Measurements from ENCODE around the gene NECAB3.

Gene NECAB3

DNA sequence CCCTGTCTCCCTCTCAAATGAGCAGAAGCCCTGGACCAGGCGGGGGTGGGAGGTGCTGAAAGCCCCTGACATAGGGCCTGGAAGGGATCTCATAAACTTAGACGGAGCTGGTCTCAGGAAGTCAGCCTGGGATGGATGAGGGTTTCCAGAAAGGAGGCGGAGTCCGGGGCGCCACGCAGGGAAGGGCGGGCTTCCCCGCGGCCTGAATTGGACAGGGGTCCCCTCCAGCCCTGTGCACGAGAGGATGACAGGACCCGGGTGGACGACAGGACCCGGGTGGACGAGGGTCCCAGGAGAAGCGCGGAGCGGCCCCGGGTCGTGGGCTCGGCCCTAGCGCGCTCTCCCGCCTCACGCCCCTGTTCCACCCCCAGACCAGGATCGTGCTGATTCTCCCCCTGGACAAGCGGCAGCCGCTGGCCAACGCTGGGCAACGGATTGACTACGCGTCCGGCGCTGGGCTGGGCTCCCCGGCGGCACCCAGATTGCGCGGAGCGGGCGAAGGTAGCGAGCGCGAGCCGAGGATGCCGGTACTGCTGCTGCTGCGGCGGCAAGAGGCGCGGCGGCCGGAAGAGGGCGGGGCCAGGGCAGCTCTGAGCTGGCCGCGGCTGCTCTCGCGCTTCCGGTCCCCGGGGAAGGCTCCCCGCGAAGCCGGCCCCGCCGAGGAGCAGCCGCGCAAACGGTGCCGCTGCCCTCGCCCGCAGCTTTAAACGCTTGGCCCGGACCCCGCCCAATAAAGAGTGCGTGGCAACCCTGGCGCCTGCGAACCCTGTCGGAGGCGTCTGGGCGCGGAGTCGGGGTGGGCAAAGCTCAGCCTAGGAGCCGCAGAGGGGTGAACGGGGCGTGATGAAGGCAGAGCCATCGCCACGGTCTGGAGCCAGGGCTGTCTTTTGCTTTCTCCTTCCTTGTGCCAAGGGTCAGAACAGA, 10.8 kb downstream of the NECAB3 start:
- peak in 13 of 14 donors; percentile 34 to 85 (median 56) for DNase-seq

DNA sequence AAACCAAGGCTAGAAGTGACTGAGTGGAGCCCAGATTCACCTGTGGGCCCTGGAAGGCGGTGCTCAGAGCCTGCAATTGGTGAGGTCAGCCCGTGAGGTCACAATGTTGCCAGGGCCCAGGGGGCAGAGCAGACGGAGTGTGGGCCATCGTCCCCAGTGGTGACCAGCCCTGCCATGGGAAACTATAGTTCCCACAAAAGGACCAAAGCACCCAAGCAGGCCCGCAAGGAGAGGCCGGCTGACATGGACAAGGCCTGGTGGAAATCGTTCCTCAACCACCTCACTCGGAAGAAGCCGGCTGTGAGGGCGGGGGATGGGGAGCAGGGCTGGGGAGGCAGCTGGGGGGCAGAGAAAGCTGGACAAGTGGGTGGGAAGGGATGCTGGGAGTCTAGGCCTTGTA, 12.1 kb downstream of the NECAB3 start, which contains the start of gene C20orf144:
Gene C20orf144 (plus strand): TSS at position 156 of the 400 bp plus-strand sequence. CDS start 19 bp downstream, at position 175.
- no peak for DNase-seq

DNA sequence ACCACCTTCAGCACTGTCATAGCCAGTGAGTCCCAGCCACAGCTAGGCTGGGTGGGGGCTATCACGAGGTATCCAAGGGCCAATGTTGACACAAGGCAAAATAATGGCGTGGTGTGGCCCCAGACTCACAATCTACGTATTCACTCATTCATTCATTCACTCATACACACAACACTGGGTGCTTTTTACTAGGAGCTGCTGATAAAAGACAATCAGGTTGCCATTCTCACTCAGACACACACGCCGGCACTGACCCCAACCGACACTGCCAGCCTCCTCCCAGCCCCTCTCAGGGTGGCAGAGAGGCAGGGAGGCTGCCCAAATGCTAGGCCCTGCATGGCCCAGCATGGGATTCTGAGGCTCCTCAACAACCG, 13.6 kb downstream of the NECAB3 start:
- no peak for DNase-seq

DNA sequence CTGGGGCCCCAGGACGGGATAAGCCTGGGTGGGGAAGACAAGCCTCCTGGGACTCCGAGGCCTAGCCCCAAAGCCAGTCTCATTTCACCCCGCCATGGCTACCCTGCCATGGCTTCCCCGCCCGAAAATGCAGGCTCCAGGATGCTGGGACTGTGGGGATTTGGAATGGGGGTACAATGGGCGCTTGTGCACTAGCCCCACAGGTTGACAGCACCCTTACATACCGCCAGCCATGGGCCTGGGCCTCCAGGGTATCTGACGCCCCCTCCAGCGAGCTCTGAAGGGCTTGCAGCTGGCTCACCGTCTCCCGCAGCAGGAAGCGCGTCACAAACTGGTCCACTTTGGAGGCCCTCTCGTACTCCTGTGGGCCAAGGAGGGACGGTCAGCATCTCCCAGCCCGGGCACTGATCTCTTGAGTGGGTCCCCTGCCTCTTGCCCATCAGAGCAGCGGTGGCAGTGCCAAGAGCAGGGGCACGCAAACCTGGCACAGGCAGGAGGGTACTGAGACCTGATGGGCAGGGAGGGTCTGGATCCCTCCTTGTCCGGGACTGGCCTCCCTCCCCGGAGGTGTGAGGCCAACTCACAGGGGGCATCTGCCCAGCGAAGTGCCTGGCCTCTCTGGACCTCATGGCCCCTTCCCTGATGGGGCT, 14.1 kb downstream of the NECAB3 start:
- DNase-seq = no peak

DNA sequence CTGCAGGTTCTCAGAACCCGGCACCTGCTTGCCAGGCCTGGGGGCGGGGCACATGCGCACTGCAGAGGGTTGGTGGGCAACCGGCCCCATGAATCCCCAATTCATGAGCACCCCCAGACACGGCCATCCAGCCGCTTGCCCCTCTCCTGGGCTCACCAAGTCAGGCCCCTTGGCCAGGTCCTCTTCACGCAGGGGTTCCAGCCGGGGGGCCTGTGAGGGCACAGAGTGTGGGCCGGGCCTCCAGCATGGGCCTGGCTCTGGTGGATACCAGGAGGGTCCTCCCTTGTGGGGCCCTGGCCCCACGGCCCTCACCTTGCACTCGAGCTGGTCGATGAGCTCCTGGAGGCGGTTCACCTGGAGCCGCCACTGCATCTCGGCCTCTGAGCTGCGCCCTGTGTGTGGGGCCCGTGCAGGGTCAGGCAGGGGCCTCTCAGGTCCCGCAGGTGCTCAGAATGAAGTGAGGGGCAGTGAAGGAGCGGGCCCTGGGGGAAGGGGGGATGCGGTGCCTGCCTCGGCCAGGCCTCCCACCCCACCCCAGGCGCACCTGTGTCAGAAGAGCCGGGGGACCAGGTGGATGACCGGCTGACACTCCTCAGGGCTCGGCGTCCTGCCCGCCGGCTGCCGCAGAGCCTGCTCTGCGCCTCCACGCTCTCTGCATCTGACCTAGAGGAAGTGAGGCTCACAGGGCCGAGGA, 14.7 kb downstream of the NECAB3 start:
- no peak for DNase-seq

DNA sequence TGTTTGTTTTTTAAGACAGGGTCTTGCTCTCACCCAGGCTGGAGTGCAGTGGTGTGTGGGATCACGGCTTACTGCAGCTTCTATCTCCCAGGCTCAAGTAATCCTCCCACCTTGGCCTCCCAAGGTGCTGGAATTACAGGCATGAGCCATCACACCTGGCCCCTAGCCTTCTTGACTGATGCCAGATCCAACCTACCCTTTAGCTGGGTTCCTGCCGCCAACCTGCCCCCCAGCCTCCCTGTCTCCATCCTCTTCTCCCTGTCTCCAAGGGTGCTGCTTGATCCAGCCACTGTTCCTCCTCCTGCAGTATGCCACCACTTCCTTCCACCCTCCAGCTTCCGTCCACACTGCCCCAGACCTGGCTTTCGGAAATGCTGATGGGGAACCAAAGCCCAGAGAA, 15.3 kb downstream of the NECAB3 start:
- no peak for DNase-seq

GRCh38 chr20:33658510-33658909, 15.7 kb downstream of the NECAB3 start:
- no peak for DNase-seq

DNA sequence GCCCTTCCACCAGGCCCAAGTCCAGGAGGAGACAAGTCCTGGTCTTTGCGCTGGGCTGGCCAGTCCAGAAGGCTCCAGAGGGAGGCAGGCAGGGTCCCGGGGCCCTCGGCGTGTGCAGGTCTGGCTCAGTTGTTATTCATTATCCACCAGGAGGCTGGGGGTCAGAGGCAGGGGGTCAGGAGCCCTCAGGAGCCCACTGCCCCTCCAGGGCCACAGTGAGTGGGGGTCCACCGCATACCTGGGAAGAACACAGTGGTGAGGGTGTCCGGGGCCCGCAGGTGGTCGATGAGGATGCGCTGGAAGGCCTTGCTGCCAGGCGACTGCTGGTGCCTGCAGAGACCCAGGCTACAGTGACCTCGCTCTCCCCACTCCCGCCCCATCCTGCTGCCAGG, 16.5 kb downstream of the NECAB3 start:
- DNase-seq = no peak

- no peak for DNase-seq
These were observed 17.2 kb downstream of the NECAB3 start for GRCh38 chr20:33656783-33657703.

DNA sequence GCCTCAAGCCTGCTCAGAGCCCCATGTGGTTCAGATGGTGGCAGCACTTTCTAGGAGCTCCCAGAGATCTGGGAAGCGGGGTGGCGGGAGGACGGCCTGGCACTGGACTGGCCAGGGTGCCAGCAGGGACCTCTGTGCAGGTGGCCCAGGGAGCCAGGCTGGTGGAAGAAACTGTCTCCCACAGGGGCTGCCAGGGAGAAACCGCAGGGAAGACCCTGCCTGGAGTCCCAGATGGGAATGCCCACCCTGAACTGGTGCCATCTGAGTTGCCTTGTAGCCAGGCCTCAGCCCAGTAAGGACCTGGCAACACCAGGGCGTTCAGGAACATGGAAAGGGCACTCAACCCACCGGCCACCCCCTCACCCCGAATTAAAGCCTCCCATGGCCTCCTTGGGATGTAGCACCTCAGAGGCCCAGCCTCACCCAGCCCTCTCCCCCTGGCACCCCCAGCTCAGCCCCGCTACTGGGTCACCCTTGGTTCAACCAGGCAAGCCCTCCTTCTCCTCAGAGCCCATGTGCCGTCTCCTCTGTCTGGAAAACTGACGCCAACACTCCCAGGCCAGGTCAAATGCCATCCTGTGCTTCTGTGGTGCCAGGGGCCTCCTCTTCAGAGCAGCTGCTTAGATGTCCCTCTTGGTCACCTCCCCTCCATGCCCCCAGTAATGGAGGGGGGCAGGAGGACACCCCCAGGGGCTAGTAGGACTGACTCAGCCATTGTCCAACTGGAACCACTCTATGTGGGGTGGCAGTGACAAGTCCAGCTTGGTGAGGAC, 18.0 kb downstream of the NECAB3 start:
- DNase-seq = no peak

- DNase-seq = no peak
These were observed 19.1 kb downstream of the NECAB3 start for GRCh38 chr20:33655164-33655563.

DNA sequence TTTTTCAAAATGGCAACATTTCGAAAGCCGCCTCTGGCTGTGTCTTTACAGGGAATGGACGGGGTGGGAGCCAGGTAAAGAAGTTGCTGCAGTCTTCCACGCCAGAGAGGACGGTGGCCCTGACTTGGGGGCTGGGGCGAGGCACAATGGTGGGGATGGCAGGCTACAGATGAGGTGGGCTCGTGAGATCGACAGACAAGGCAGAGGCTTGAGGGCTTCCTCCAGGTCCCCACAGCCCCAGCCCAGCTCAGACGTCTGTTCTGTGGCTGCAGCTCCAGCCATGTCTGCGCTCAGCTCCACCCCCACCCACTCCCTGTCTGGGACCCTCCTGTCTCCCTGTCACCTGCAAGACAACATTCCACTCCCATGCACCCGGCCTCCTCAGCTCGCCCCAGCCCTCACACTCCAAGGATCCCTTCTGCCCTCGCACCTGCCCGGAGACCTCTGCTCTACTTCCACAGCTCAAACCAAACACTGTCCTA, 19.5 kb downstream of the NECAB3 start:
- DNase-seq = no peak

DNA sequence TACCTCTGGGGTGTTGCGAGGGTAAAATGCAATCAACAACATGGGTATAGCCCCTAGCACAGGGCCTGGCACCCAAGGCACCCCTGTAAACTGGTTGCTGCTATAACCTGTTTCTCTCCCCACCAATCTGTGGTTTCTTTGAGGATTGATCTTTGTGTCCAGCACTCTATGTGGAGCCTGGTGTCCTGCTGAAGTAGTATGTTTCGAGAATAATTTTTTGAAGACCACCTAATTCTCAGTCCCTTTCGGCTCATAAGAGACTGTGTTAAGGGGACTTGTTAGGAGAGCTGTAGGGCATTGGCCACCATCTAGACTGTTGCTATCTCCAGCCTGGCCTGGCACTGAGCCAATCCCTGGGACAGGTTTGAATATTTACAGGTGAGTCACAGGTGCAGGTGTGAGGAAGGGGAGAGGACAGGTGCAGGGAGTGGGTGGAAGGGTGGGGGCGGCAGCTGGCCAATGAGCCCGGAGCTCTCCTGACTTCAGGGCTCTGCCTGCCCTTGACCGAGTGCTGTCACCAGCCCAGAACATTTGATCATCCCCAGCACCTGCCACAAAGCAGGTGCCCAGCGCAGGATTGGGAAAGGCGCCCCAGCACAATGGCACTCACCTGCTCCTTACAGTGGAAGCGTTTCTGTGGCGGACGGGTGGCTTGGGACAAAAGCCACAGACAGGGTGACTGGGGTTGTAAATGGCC, 20.2 kb downstream of the NECAB3 start:
- DNase-seq = peak in 1 of 14 donors; percentile 19

DNA sequence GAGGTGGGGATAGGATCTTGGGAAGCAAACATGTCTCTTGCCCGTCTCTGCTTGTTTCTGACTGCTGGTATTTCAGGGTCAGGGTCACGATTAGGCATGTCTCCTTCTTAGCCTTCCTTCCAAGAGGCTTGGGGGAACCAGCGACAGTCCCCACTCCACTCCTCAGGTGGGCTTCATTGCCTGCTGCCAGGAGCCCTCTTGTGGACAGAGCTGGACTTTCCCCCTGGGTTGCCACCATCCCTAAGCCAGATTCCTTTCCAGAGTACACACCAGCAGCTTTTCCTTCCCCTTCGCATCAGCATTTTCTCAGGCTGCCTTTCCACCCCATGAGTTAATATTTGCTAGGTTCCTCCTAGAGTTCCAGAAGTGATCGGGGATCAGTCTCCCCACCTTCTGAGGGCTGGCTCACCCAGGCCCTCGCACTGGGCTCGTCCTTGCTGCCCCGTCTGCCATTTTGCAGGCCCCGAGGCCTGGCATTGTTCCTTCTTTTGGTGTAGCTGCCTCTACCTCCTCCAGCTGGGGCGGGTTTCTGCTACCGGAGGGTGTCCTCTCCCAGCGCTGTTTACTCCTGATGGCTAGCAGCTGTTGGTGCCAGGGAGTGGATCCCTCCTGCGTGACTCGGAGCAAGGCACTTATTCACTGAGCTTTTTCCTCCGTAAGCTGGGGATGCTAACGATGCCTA, 20.9 kb downstream of the NECAB3 start:
- DNase-seq = peak in 11 of 14 donors; percentile 8 to 62 (median 31)

- DNase-seq = no peak
These were observed 22.6 kb downstream of the NECAB3 start for GRCh38 chr20:33651562-33652048.

GRCh38 chr20:33650753-33651561, 23.3 kb downstream of the NECAB3 start:
- no peak for DNase-seq

DNA sequence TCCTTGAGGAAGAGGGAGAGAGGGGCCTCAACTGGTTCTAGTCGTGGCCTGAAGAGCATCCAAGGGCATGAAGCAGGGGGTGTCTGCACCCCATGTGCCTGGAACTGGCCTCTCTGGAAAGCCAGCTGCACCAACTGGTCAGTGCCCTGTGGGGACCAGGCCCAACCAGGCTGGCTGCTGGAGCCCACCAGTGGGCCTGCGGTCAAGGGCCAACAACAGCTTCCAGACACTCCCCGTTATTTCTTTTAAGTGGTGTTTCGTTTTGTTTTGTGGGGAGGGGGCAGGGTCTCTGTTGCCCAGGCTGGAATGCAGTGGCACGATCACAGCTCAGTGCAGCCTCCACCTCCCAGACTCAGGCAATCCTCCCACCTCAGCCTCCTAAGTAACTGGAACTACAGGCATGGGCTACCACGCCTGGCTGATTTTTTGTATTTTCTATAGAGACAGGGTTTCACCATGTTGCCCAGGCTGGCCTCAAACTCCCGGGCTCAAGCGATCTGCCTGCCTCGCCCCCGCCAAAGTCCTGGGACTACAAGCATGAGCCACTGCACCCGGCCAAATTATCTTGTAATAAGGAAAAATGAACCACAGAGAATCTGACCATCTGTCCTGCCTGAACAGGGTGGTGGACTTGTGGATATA, 24.0 kb downstream of the NECAB3 start:
- DNase-seq = no peak

GRCh38 chr20:33649201-33649681, 25.0 kb downstream of the NECAB3 start:
- peak in 8 of 14 donors; percentile 14 to 49 (median 22) for DNase-seq
